IMR-90 (cell line): ENCODE data around the gene SPINDOC. TPM values are rescaled to one million over a fixed set of nuclear protein-coding genes. Genes with fewer than 3 reads are reported as not detected.

Experiments
- ATAC-seq: fragments of 200-7000 bp; cut with Tn5 transposase; 2 replicates; pipeline ENCODE4 v1.9.1; 2020; ENCODE audit warnings: low read depth, mild to moderate bottlenecking, moderate library complexity
- BruUV-seq: library from RNA; stranded (reverse); fragments of 400-500 nt; replicated peaks from 2 replicates; lab custom pipeline; 2021; lab: Mats Ljungman, UMichigan
- CTCF ChIA-PET: fragments of 300-600 bp; formaldehyde crosslinking; extraction: SDS; loops from one replicate; lab custom pipeline; 2021; ENCODE audit warnings: antibody characterized with exemption; lab: Yijun Ruan, JAX
- POLR2A ChIA-PET: fragments of 300-600 bp; sonication (Branson Sonifier 250); formaldehyde crosslinking; loops from one replicate; lab custom pipeline; 2022; ENCODE audit warnings: antibody characterized with exemption; ENCODE audit not compliant: unreplicated experiment; lab: Charles Lee
- DNase-seq: peaks from one replicate; pipeline ENCODE4 v3.0.0; 2013
- H2AFZ ChIP-seq: replicated peaks from 2 replicates; pipeline ENCODE3; 2013; ENCODE audit warnings: low read length, mild to moderate bottlenecking; ENCODE audit not compliant: poor library complexity
- H2AK5ac ChIP-seq: 2 replicates; pipeline ENCODE4 v1.6.1; 2013; ENCODE audit warnings: low read depth, low read length, inconsistent platforms
- H2AK9ac ChIP-seq: replicated peaks from 2 replicates; pipeline ENCODE3; 2013; ENCODE audit warnings: mild to moderate bottlenecking, low read depth, low read length, moderate library complexity; ENCODE audit not compliant: poor library complexity
- H2BK120ac ChIP-seq: 2 replicates; pipeline ENCODE4 v1.6.1; 2013; ENCODE audit warnings: low read depth, low read length, inconsistent platforms
- H2BK15ac ChIP-seq: 3 replicates; pipeline ENCODE4 v1.6.1; 2013; ENCODE audit warnings: low read depth, low read length, inconsistent platforms
- H2BK20ac ChIP-seq: 2 replicates; pipeline ENCODE4 v1.6.1; 2013; ENCODE audit warnings: low read depth, mild to moderate bottlenecking, inconsistent platforms, low read length, moderate library complexity
- H2BK5ac ChIP-seq: 2 replicates; pipeline ENCODE4 v1.6.1; 2013; ENCODE audit warnings: mild to moderate bottlenecking, low read depth, low read length, inconsistent platforms; ENCODE audit not compliant: poor library complexity, severe bottlenecking
- H3K14ac ChIP-seq: replicated peaks from 2 replicates; pipeline ENCODE4 v1.6.1; 2013; ENCODE audit warnings: low read depth, low read length, inconsistent platforms
- H3K18ac ChIP-seq: 2 replicates; pipeline ENCODE4 v1.6.1; 2013; ENCODE audit warnings: low read depth, low read length, control low read depth
- H3K23ac ChIP-seq: 2 replicates; pipeline ENCODE4 v1.6.1; 2013; ENCODE audit warnings: low read depth, low read length, inconsistent platforms
- H3K27ac ChIP-seq: 2 replicates; pipeline ENCODE4 v1.5.1; 2013; ENCODE audit warnings: mild to moderate bottlenecking, control low read depth, low read length; ENCODE audit not compliant: insufficient read depth
- H3K27me3 ChIP-seq: 2 replicates; pipeline ENCODE4 v1.6.1; 2013; ENCODE audit warnings: low read length; ENCODE audit not compliant: control insufficient read depth, insufficient read depth
- H3K36me3 ChIP-seq: 2 replicates; pipeline ENCODE4 v1.6.1; 2013; ENCODE audit warnings: low read length, mixed read lengths; ENCODE audit not compliant: control insufficient read depth, insufficient read depth
- H3K4ac ChIP-seq: 2 replicates; pipeline ENCODE4 v1.6.1; 2013; ENCODE audit warnings: low read depth, low read length, inconsistent platforms
- H3K4me1 ChIP-seq: 2 replicates; pipeline ENCODE4 v1.6.1; 2013; ENCODE audit warnings: low read length, mixed read lengths; ENCODE audit not compliant: control insufficient read depth, insufficient read depth
- H3K4me2 ChIP-seq: 2 replicates; pipeline ENCODE4 v1.6.1; 2013; ENCODE audit warnings: low read depth, mild to moderate bottlenecking, control low read depth, low read length, moderate library complexity
- H3K4me3 ChIP-seq: 2 replicates; pipeline ENCODE4 v1.5.1; 2013; ENCODE audit warnings: low read depth, mild to moderate bottlenecking, control low read depth, low read length, moderate library complexity; ENCODE audit not compliant: insufficient read depth
- H3K56ac ChIP-seq: 2 replicates; pipeline ENCODE4 v1.6.1; 2013; ENCODE audit warnings: low read length, inconsistent platforms; ENCODE audit not compliant: insufficient read depth; ENCODE audit errors: extremely low read depth
- H3K79me1 ChIP-seq, 2 experiments: 2 replicates each; pipeline ENCODE4 v1.6.1; 2013; ENCODE audit warnings: low read length in 2 of 2, inconsistent platforms in 1 of 2, low read depth in 1 of 2
- H3K9ac ChIP-seq: 2 replicates; pipeline ENCODE4 v1.6.1; 2013; ENCODE audit warnings: low read depth, low read length, control low read depth
- H3K9me1 ChIP-seq: 2 replicates; pipeline ENCODE4 v1.6.1; 2013; ENCODE audit warnings: low read length, inconsistent platforms; ENCODE audit not compliant: insufficient read depth
- H3K9me3 ChIP-seq: 2 replicates; pipeline ENCODE4 v1.6.1; 2013; ENCODE audit warnings: low read length; ENCODE audit not compliant: control insufficient read depth, insufficient read depth
- H4K20me1 ChIP-seq: 2 replicates; pipeline ENCODE4 v1.6.1; 2013; ENCODE audit warnings: low read length, inconsistent platforms; ENCODE audit not compliant: insufficient read depth
- H4K5ac ChIP-seq: 2 replicates; pipeline ENCODE4 v1.6.1; 2013; ENCODE audit warnings: mild to moderate bottlenecking, low read depth, low read length, control low read depth
- H4K8ac ChIP-seq, 2 experiments: 2 replicates each; pipeline ENCODE4 v1.6.1; 2013; ENCODE audit warnings: low read depth in 2 of 2, low read length in 2 of 2, control low read depth in 1 of 2, inconsistent platforms in 1 of 2
- H4K91ac ChIP-seq: 2 replicates; pipeline ENCODE4 v1.6.1; 2013; ENCODE audit warnings: low read depth, low read length, inconsistent platforms; ENCODE audit not compliant: insufficient read depth
- BHLHE40 ChIP-seq: fragments of 150-350 bp; IDR thresholded peaks from 2 replicates; pipeline ENCODE4 v1.6.1; 2016; ENCODE audit warnings: mild to moderate bottlenecking, low read depth, low read length
- CEBPB ChIP-seq: IDR thresholded peaks from 2 replicates; pipeline ENCODE4 v1.6.1; 2012; ENCODE audit warnings: low read depth, low read length, improper control_type of control experiment
- CHD1 ChIP-seq: IDR thresholded peaks from 2 replicates; pipeline ENCODE4 v1.6.1; 2012; ENCODE audit warnings: low read depth, low read length, improper control_type of control experiment
- ELK1 ChIP-seq: fragments of 150-350 bp; IDR thresholded peaks from 2 replicates; pipeline ENCODE4 v1.6.1; 2016; ENCODE audit warnings: low read depth, mild to moderate bottlenecking, low read length, moderate library complexity, borderline replicate concordance
- FOS ChIP-seq: fragments of 150-350 bp; IDR thresholded peaks from 2 replicates; pipeline ENCODE4 v1.6.1; 2016; ENCODE audit warnings: low read depth, low read length
- MAFK ChIP-seq: IDR thresholded peaks from 2 replicates; pipeline ENCODE4 v1.6.1; 2012; ENCODE audit warnings: low read depth, low read length, improper control_type of control experiment
- MAZ ChIP-seq: IDR thresholded peaks from 2 replicates; pipeline ENCODE4 v1.6.1; 2012; ENCODE audit warnings: low read depth, mild to moderate bottlenecking, low read length, improper control_type of control experiment, moderate library complexity, borderline replicate concordance
- MXI1 ChIP-seq: IDR thresholded peaks from 2 replicates; pipeline ENCODE4 v1.6.1; 2012; ENCODE audit warnings: low read depth, mild to moderate bottlenecking, low read length, moderate library complexity, borderline replicate concordance
- NFE2L2 ChIP-seq: fragments of 150-350 bp; IDR thresholded peaks from 2 replicates; pipeline ENCODE4 v1.6.1; 2016; ENCODE audit warnings: low read depth, mild to moderate bottlenecking, low read length
- RAD21 ChIP-seq: IDR thresholded peaks from 2 replicates; pipeline ENCODE4 v1.6.1; 2012; ENCODE audit warnings: low read length, improper control_type of control experiment
- RCOR1 ChIP-seq: IDR thresholded peaks from 2 replicates; pipeline ENCODE4 v1.6.1; 2012; ENCODE audit warnings: mild to moderate bottlenecking, low read length, improper control_type of control experiment; ENCODE audit not compliant: insufficient replicate concordance
- RFX5 ChIP-seq: IDR thresholded peaks from 2 replicates; pipeline ENCODE4 v1.8.0; 2012; ENCODE audit warnings: low read depth, mild to moderate bottlenecking, low read length, moderate library complexity
- SMC3 ChIP-seq: fragments of 150-350 bp; IDR thresholded peaks from 2 replicates; pipeline ENCODE4 v1.6.1; 2016; ENCODE audit warnings: low read depth, mild to moderate bottlenecking, antibody characterized with exemption, low read length, moderate library complexity
- USF2 ChIP-seq: fragments of 150-350 bp; IDR thresholded peaks from 2 replicates; pipeline ENCODE4 v1.6.1; 2017; ENCODE audit warnings: mild to moderate bottlenecking, antibody characterized with exemption, low read length, low read depth
- WGBS, 2 experiments: methylation state at CpG; one replicate each; pipeline versions ENCODE4 v1.1.5 to v1.1.7; 2013; ENCODE audit warnings: missing lambda C conversion rate in 2 of 2; ENCODE audit not compliant: insufficient read length in 1 of 2; ENCODE audit errors: extremely low coverage in 2 of 2; 5-methylcytosine and 5-hydroxymethylcytosine counted together
- dilution Hi-C: fragments of 300-500 bp; cut with HindIII; formaldehyde crosslinking; loops from one replicate; pipeline ENCODE4 v1.14.3; 2018; ENCODE audit warnings: low sequenced_read_pairs; ENCODE audit not compliant: unreplicated experiment
- in situ Hi-C: fragments of 300-500 bp; cut with MboI; formaldehyde crosslinking; loops from 3 replicates; pipeline ENCODE4 v1.14.3; 2019; ENCODE audit warnings: low sequenced_read_pairs, inconsistent platforms, mixed read lengths
- intact Hi-C: fragments of 100-400 bp; cut with micrococcal nuclease; formaldehyde crosslinking; loops from 2 replicates; pipeline ENCODE4 v1.10.0; 2022
- polyA plus RNA-seq, 3 experiments: library from polyadenylated mRNA; depleted of rRNA; stranded (reverse); fragments of >200 nt; gene quantifications; 2 replicates each; pipeline ENCODE4 v1.2.3, GENCODE V29; 2012; ENCODE audit warnings: low replicate concordance in 1 of 3
- total RNA-seq: library from RNA; depleted of rRNA; stranded (reverse); fragments of >200 nt; gene quantifications from 2 replicates; pipeline ENCODE4 v1.2.3, GENCODE V29; 2012
- TF ChIP-seq, protein P1 (sequence below): conservative IDR thresholded peaks from 2 replicates; pipeline ENCODE4 v1.5.1; 2012; ENCODE audit warnings: mild to moderate bottlenecking, low read depth, low read length, improper control_type of control experiment

The SPINDOC gene
- total and polyA plus RNA-seq, 2 of the 4 experiments (the other 2 are of a cell fraction) = 10.0 to 29.9 TPM

GRCh38 chr11:63847363-63847762 is 34.1 kb downstream of the SPINDOC start:
- Histone ChIP-seq H2BK120ac (no peak overlapping the region), H3K9me3 (no peaks in the 10 kb centered on the region), H3K23ac (no peak overlapping the region), H3K36me3 (peaks cover 9% of the 10 kb centered on the region), H2AFZ (no peak overlapping the region), H2AK9ac (no peak overlapping the region), H3K4me1 (peaks cover 9% of the 10 kb centered on the region), H3K14ac (no peak overlapping the region), H3K4me2 (no peak overlapping the region), H2BK20ac (no peak overlapping the region), H3K9me1 (peaks cover 33% of the 10 kb centered on the region), H4K20me1 (peaks cover 76% of the 10 kb centered on the region), H2BK15ac (no peak overlapping the region), H4K91ac (no peak overlapping the region), H3K27me3 (no peaks in the 10 kb centered on the region), H3K9ac (no peak overlapping the region), H2BK5ac (no peak overlapping the region), H3K56ac (no peak overlapping the region), H3K18ac (no peak overlapping the region), H3K4ac (no peak overlapping the region), H4K5ac (no peak overlapping the region), H3K79me1 (peaks cover 34 to 82% of the 10 kb centered on the region in 2 experiments), H4K8ac (no peak overlapping the region), H3K27ac (no peak overlapping the region), H2AK5ac (no peak overlapping the region), H3K4me3 (no peak overlapping the region)
- no peak for TF ChIP-seq RFX5
- TF ChIP-seq CHD1 = no peak
- no peak for TF ChIP-seq SMC3
- TF ChIP-seq CEBPB = no peak
- TF ChIP-seq MAFK = no peak
- TF ChIP-seq MXI1 = no peak
- TF ChIP-seq BHLHE40 = no peak
- no peak for TF ChIP-seq ELK1
- TF ChIP-seq NFE2L2 = no peak
- no peak for TF ChIP-seq FOS
- no peak for TF ChIP-seq RCOR1
- TF ChIP-seq MAZ = no peak
- no peak for TF ChIP-seq RAD21
- TF ChIP-seq, protein P1, sequence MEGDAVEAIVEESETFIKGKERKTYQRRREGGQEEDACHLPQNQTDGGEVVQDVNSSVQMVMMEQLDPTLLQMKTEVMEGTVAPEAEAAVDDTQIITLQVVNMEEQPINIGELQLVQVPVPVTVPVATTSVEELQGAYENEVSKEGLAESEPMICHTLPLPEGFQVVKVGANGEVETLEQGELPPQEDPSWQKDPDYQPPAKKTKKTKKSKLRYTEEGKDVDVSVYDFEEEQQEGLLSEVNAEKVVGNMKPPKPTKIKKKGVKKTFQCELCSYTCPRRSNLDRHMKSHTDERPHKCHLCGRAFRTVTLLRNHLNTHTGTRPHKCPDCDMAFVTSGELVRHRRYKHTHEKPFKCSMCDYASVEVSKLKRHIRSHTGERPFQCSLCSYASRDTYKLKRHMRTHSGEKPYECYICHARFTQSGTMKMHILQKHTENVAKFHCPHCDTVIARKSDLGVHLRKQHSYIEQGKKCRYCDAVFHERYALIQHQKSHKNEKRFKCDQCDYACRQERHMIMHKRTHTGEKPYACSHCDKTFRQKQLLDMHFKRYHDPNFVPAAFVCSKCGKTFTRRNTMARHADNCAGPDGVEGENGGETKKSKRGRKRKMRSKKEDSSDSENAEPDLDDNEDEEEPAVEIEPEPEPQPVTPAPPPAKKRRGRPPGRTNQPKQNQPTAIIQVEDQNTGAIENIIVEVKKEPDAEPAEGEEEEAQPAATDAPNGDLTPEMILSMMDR = no peak
- TF ChIP-seq USF2 = no peak
- no TSS peak for BruUV-seq
- POLR2A ChIA-PET = interaction anchor here (0.8 kb wide), 1 partner anchor 15 kb away, joined by 3 read pairs; no protein-coding TSS in a partner anchor
- ATAC-seq (no peak), DNase-seq (no peak)
- dilution Hi-C loops = no loop called here
- CTCF ChIA-PET = no interaction called here
- intact Hi-C loops = no loop called here
- 100% methylated on average over 2 of the region's 3 CpGs; no CpG with 5 or more reads in 1 of the 2 experiments for WGBS, 2 experiments
- in situ Hi-C loops = no loop called here
